IMR-90 (cell line): Measurements from ENCODE around the gene AFAP1L1. TPM values are rescaled to one million over a fixed set of nuclear protein-coding genes. Genes with fewer than 3 reads are reported as not detected.

ENCODE experiments used
- ATAC-seq: fragments of 200-7000 bp; cut with Tn5 transposase; 2 replicates; pipeline ENCODE4 v1.9.1; 2020; ENCODE audit warnings: low read depth, mild to moderate bottlenecking, moderate library complexity
- BruUV-seq: library from RNA; stranded (reverse); fragments of 400-500 nt; replicated peaks from 2 replicates; lab custom pipeline; 2021; lab: Mats Ljungman, UMichigan
- CTCF ChIA-PET: fragments of 300-600 bp; formaldehyde crosslinking; extraction: SDS; loops from one replicate; lab custom pipeline; 2021; ENCODE audit warnings: antibody characterized with exemption; lab: Yijun Ruan, JAX
- POLR2A ChIA-PET: fragments of 300-600 bp; sonication (Branson Sonifier 250); formaldehyde crosslinking; loops from one replicate; lab custom pipeline; 2022; ENCODE audit warnings: antibody characterized with exemption; ENCODE audit not compliant: unreplicated experiment; lab: Charles Lee
- DNase-seq: peaks from one replicate; pipeline ENCODE4 v3.0.0; 2013
- H2AFZ ChIP-seq: replicated peaks from 2 replicates; pipeline ENCODE3; 2013; ENCODE audit warnings: low read length, mild to moderate bottlenecking; ENCODE audit not compliant: poor library complexity
- H2AK5ac ChIP-seq: 2 replicates; pipeline ENCODE4 v1.6.1; 2013; ENCODE audit warnings: low read depth, low read length, inconsistent platforms
- H2AK9ac ChIP-seq: replicated peaks from 2 replicates; pipeline ENCODE3; 2013; ENCODE audit warnings: mild to moderate bottlenecking, low read depth, low read length, moderate library complexity; ENCODE audit not compliant: poor library complexity
- H2BK120ac ChIP-seq: 2 replicates; pipeline ENCODE4 v1.6.1; 2013; ENCODE audit warnings: low read depth, low read length, inconsistent platforms
- H2BK15ac ChIP-seq: 3 replicates; pipeline ENCODE4 v1.6.1; 2013; ENCODE audit warnings: low read depth, low read length, inconsistent platforms
- H2BK20ac ChIP-seq: 2 replicates; pipeline ENCODE4 v1.6.1; 2013; ENCODE audit warnings: low read depth, mild to moderate bottlenecking, inconsistent platforms, low read length, moderate library complexity
- H2BK5ac ChIP-seq: 2 replicates; pipeline ENCODE4 v1.6.1; 2013; ENCODE audit warnings: mild to moderate bottlenecking, low read depth, low read length, inconsistent platforms; ENCODE audit not compliant: poor library complexity, severe bottlenecking
- H3K14ac ChIP-seq: replicated peaks from 2 replicates; pipeline ENCODE4 v1.6.1; 2013; ENCODE audit warnings: low read depth, low read length, inconsistent platforms
- H3K18ac ChIP-seq: 2 replicates; pipeline ENCODE4 v1.6.1; 2013; ENCODE audit warnings: low read depth, low read length, control low read depth
- H3K23ac ChIP-seq: 2 replicates; pipeline ENCODE4 v1.6.1; 2013; ENCODE audit warnings: low read depth, low read length, inconsistent platforms
- H3K27ac ChIP-seq: 2 replicates; pipeline ENCODE4 v1.5.1; 2013; ENCODE audit warnings: mild to moderate bottlenecking, control low read depth, low read length; ENCODE audit not compliant: insufficient read depth
- H3K27me3 ChIP-seq: 2 replicates; pipeline ENCODE4 v1.6.1; 2013; ENCODE audit warnings: low read length; ENCODE audit not compliant: control insufficient read depth, insufficient read depth
- H3K36me3 ChIP-seq: 2 replicates; pipeline ENCODE4 v1.6.1; 2013; ENCODE audit warnings: low read length, mixed read lengths; ENCODE audit not compliant: control insufficient read depth, insufficient read depth
- H3K4ac ChIP-seq: 2 replicates; pipeline ENCODE4 v1.6.1; 2013; ENCODE audit warnings: low read depth, low read length, inconsistent platforms
- H3K4me1 ChIP-seq: 2 replicates; pipeline ENCODE4 v1.6.1; 2013; ENCODE audit warnings: low read length, mixed read lengths; ENCODE audit not compliant: control insufficient read depth, insufficient read depth
- H3K4me2 ChIP-seq: 2 replicates; pipeline ENCODE4 v1.6.1; 2013; ENCODE audit warnings: low read depth, mild to moderate bottlenecking, control low read depth, low read length, moderate library complexity
- H3K4me3 ChIP-seq: 2 replicates; pipeline ENCODE4 v1.5.1; 2013; ENCODE audit warnings: low read depth, mild to moderate bottlenecking, control low read depth, low read length, moderate library complexity; ENCODE audit not compliant: insufficient read depth
- H3K56ac ChIP-seq: 2 replicates; pipeline ENCODE4 v1.6.1; 2013; ENCODE audit warnings: low read length, inconsistent platforms; ENCODE audit not compliant: insufficient read depth; ENCODE audit errors: extremely low read depth
- H3K79me1 ChIP-seq, 2 experiments: 2 replicates each; pipeline ENCODE4 v1.6.1; 2013; ENCODE audit warnings: low read length in 2 of 2, inconsistent platforms in 1 of 2, low read depth in 1 of 2
- H3K9ac ChIP-seq: 2 replicates; pipeline ENCODE4 v1.6.1; 2013; ENCODE audit warnings: low read depth, low read length, control low read depth
- H3K9me1 ChIP-seq: 2 replicates; pipeline ENCODE4 v1.6.1; 2013; ENCODE audit warnings: low read length, inconsistent platforms; ENCODE audit not compliant: insufficient read depth
- H3K9me3 ChIP-seq: 2 replicates; pipeline ENCODE4 v1.6.1; 2013; ENCODE audit warnings: low read length; ENCODE audit not compliant: control insufficient read depth, insufficient read depth
- H4K20me1 ChIP-seq: 2 replicates; pipeline ENCODE4 v1.6.1; 2013; ENCODE audit warnings: low read length, inconsistent platforms; ENCODE audit not compliant: insufficient read depth
- H4K5ac ChIP-seq: 2 replicates; pipeline ENCODE4 v1.6.1; 2013; ENCODE audit warnings: mild to moderate bottlenecking, low read depth, low read length, control low read depth
- H4K8ac ChIP-seq, 2 experiments: 2 replicates each; pipeline ENCODE4 v1.6.1; 2013; ENCODE audit warnings: low read depth in 2 of 2, low read length in 2 of 2, control low read depth in 1 of 2, inconsistent platforms in 1 of 2
- H4K91ac ChIP-seq: 2 replicates; pipeline ENCODE4 v1.6.1; 2013; ENCODE audit warnings: low read depth, low read length, inconsistent platforms; ENCODE audit not compliant: insufficient read depth
- BHLHE40 ChIP-seq: fragments of 150-350 bp; IDR thresholded peaks from 2 replicates; pipeline ENCODE4 v1.6.1; 2016; ENCODE audit warnings: mild to moderate bottlenecking, low read depth, low read length
- CEBPB ChIP-seq: IDR thresholded peaks from 2 replicates; pipeline ENCODE4 v1.6.1; 2012; ENCODE audit warnings: low read depth, low read length, improper control_type of control experiment
- CHD1 ChIP-seq: IDR thresholded peaks from 2 replicates; pipeline ENCODE4 v1.6.1; 2012; ENCODE audit warnings: low read depth, low read length, improper control_type of control experiment
- FOS ChIP-seq: fragments of 150-350 bp; IDR thresholded peaks from 2 replicates; pipeline ENCODE4 v1.6.1; 2016; ENCODE audit warnings: low read depth, low read length
- MAFK ChIP-seq: IDR thresholded peaks from 2 replicates; pipeline ENCODE4 v1.6.1; 2012; ENCODE audit warnings: low read depth, low read length, improper control_type of control experiment
- MAZ ChIP-seq: IDR thresholded peaks from 2 replicates; pipeline ENCODE4 v1.6.1; 2012; ENCODE audit warnings: low read depth, mild to moderate bottlenecking, low read length, improper control_type of control experiment, moderate library complexity, borderline replicate concordance
- MXI1 ChIP-seq: IDR thresholded peaks from 2 replicates; pipeline ENCODE4 v1.6.1; 2012; ENCODE audit warnings: low read depth, mild to moderate bottlenecking, low read length, moderate library complexity, borderline replicate concordance
- NFE2L2 ChIP-seq: fragments of 150-350 bp; IDR thresholded peaks from 2 replicates; pipeline ENCODE4 v1.6.1; 2016; ENCODE audit warnings: low read depth, mild to moderate bottlenecking, low read length
- POLR2A ChIP-seq: IDR thresholded peaks from 2 replicates; pipeline ENCODE4 v1.6.1; 2012; ENCODE audit warnings: mild to moderate bottlenecking, low read depth, low read length
- RAD21 ChIP-seq: IDR thresholded peaks from 2 replicates; pipeline ENCODE4 v1.6.1; 2012; ENCODE audit warnings: low read length, improper control_type of control experiment
- RCOR1 ChIP-seq: IDR thresholded peaks from 2 replicates; pipeline ENCODE4 v1.6.1; 2012; ENCODE audit warnings: mild to moderate bottlenecking, low read length, improper control_type of control experiment; ENCODE audit not compliant: insufficient replicate concordance
- RFX5 ChIP-seq: IDR thresholded peaks from 2 replicates; pipeline ENCODE4 v1.8.0; 2012; ENCODE audit warnings: low read depth, mild to moderate bottlenecking, low read length, moderate library complexity
- SMC3 ChIP-seq: fragments of 150-350 bp; IDR thresholded peaks from 2 replicates; pipeline ENCODE4 v1.6.1; 2016; ENCODE audit warnings: low read depth, mild to moderate bottlenecking, antibody characterized with exemption, low read length, moderate library complexity
- WGBS, 2 experiments: methylation state at CpG; one replicate each; pipeline versions ENCODE4 v1.1.5 to v1.1.7; 2013; ENCODE audit warnings: missing lambda C conversion rate in 2 of 2; ENCODE audit not compliant: insufficient read length in 1 of 2; ENCODE audit errors: extremely low coverage in 2 of 2; 5-methylcytosine and 5-hydroxymethylcytosine counted together
- dilution Hi-C: fragments of 300-500 bp; cut with HindIII; formaldehyde crosslinking; loops from one replicate; pipeline ENCODE4 v1.14.3; 2018; ENCODE audit warnings: low sequenced_read_pairs; ENCODE audit not compliant: unreplicated experiment
- in situ Hi-C: fragments of 300-500 bp; cut with MboI; formaldehyde crosslinking; loops from 3 replicates; pipeline ENCODE4 v1.14.3; 2019; ENCODE audit warnings: low sequenced_read_pairs, inconsistent platforms, mixed read lengths
- intact Hi-C: fragments of 100-400 bp; cut with micrococcal nuclease; formaldehyde crosslinking; loops from 2 replicates; pipeline ENCODE4 v1.10.0; 2022
- polyA plus RNA-seq, 3 experiments: library from polyadenylated mRNA; depleted of rRNA; stranded (reverse); fragments of >200 nt; gene quantifications; 2 replicates each; pipeline ENCODE4 v1.2.3, GENCODE V29; 2012; ENCODE audit warnings: low replicate concordance in 1 of 3
- total RNA-seq: library from RNA; depleted of rRNA; stranded (reverse); fragments of >200 nt; gene quantifications from 2 replicates; pipeline ENCODE4 v1.2.3, GENCODE V29; 2012
- TF ChIP-seq, protein P1 (sequence below): conservative IDR thresholded peaks from 2 replicates; pipeline ENCODE4 v1.5.1; 2012; ENCODE audit warnings: mild to moderate bottlenecking, low read depth, low read length, improper control_type of control experiment
- TF ChIP-seq, protein P2 (sequence below): fragments of 150-350 bp; IDR thresholded peaks from 2 replicates; pipeline ENCODE4 v1.6.1; 2016; ENCODE audit warnings: low read depth, mild to moderate bottlenecking, low read length, moderate library complexity, borderline replicate concordance
- TF ChIP-seq, protein P3 (sequence below): fragments of 150-350 bp; IDR thresholded peaks from 2 replicates; pipeline ENCODE4 v1.6.1; 2017; ENCODE audit warnings: mild to moderate bottlenecking, antibody characterized with exemption, low read length, low read depth

The AFAP1L1 gene
- total and polyA plus RNA-seq, 2 of the 4 experiments (the other 2 are of a cell fraction): 3.3 to 5.7 TPM

DNA sequence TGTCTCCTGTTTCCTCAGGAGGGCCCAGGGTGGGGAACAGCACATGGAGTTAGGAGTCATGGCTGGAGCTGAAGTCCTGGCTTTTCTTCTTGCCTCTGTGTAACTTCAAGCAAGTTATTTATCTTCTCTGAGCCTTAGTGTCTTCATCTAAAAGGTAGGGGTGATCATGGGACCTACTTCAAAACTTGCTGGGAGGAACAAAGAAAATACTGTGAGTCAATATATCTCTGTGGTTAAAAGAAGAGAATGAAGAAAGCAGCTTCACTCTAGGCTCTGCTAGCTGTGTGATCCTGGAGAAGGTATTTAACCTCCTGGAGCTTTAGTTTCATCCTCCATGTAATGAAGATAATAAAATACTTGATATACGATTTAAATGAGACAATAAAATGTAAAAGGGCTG is 26.5 kb downstream of the AFAP1L1 start:
- no peaks in the 10 kb centered on the region for H3K27me3 ChIP-seq
- H2AK9ac ChIP-seq: no peak overlapping the region
- no CpG with 5 or more reads among the region's 1 CpG for WGBS, 2 experiments
- H3K9ac ChIP-seq: no peak overlapping the region
- CTCF ChIA-PET: no interaction called here
- no peak overlapping the region for H2BK15ac ChIP-seq
- no TSS peak for BruUV-seq
- ATAC-seq (no peak), DNase-seq (no peak)
- no peak overlapping the region for H4K5ac ChIP-seq
- intact Hi-C loops: no loop called here
- no peak overlapping the region for H3K18ac ChIP-seq
- in situ Hi-C loops: no loop called here
- no peak overlapping the region for H3K56ac ChIP-seq
- dilution Hi-C loops: no loop called here
- no peaks in the 10 kb centered on the region for H4K20me1 ChIP-seq
- no peak overlapping the region for H3K27ac ChIP-seq
- H2BK120ac ChIP-seq: no peak overlapping the region
- H3K9me3 ChIP-seq: no peaks in the 10 kb centered on the region
- H2BK20ac ChIP-seq: no peak overlapping the region
- H2AFZ ChIP-seq: no peak overlapping the region
- peaks cover 9% of the 10 kb centered on the region for H3K9me1 ChIP-seq
- no peak overlapping the region for H3K4ac ChIP-seq
- H3K14ac ChIP-seq: no peak overlapping the region
- POLR2A ChIA-PET: no interaction called here
- H3K23ac ChIP-seq: no peak overlapping the region
- H3K36me3 ChIP-seq: no peaks in the 10 kb centered on the region
- peaks cover 7% of the 10 kb centered on the region for H3K4me1 ChIP-seq
- H3K4me2 ChIP-seq: no peak overlapping the region
- H4K91ac ChIP-seq: no peak overlapping the region
- H3K79me1 ChIP-seq: 0 out of 4 replicates have a peak, but pooled peaks cover 0 to 3% of the 10 kb centered on the region in 2 experiments
- H2BK5ac ChIP-seq: no peak overlapping the region
- no peak overlapping the region for H2AK5ac ChIP-seq
- H4K8ac ChIP-seq: no peak overlapping the region
- TF ChIP-seq CEBPB: no peak
- TF ChIP-seq, protein P1, sequence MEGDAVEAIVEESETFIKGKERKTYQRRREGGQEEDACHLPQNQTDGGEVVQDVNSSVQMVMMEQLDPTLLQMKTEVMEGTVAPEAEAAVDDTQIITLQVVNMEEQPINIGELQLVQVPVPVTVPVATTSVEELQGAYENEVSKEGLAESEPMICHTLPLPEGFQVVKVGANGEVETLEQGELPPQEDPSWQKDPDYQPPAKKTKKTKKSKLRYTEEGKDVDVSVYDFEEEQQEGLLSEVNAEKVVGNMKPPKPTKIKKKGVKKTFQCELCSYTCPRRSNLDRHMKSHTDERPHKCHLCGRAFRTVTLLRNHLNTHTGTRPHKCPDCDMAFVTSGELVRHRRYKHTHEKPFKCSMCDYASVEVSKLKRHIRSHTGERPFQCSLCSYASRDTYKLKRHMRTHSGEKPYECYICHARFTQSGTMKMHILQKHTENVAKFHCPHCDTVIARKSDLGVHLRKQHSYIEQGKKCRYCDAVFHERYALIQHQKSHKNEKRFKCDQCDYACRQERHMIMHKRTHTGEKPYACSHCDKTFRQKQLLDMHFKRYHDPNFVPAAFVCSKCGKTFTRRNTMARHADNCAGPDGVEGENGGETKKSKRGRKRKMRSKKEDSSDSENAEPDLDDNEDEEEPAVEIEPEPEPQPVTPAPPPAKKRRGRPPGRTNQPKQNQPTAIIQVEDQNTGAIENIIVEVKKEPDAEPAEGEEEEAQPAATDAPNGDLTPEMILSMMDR: no peak
- TF ChIP-seq, protein P2, sequence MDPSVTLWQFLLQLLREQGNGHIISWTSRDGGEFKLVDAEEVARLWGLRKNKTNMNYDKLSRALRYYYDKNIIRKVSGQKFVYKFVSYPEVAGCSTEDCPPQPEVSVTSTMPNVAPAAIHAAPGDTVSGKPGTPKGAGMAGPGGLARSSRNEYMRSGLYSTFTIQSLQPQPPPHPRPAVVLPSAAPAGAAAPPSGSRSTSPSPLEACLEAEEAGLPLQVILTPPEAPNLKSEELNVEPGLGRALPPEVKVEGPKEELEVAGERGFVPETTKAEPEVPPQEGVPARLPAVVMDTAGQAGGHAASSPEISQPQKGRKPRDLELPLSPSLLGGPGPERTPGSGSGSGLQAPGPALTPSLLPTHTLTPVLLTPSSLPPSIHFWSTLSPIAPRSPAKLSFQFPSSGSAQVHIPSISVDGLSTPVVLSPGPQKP: no peak
- TF ChIP-seq MAFK: no peak
- TF ChIP-seq MAZ: no peak
- TF ChIP-seq CHD1: no peak
- no peak for TF ChIP-seq FOS
- TF ChIP-seq, protein P3, sequence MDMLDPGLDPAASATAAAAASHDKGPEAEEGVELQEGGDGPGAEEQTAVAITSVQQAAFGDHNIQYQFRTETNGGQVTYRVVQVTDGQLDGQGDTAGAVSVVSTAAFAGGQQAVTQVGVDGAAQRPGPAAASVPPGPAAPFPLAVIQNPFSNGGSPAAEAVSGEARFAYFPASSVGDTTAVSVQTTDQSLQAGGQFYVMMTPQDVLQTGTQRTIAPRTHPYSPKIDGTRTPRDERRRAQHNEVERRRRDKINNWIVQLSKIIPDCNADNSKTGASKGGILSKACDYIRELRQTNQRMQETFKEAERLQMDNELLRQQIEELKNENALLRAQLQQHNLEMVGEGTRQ: no peak
- TF ChIP-seq MXI1: no peak
- TF ChIP-seq BHLHE40: no peak
- TF ChIP-seq RAD21: no peak
- no peak for TF ChIP-seq RFX5
- no peak for TF ChIP-seq SMC3
- no peak for TF ChIP-seq NFE2L2
- TF ChIP-seq RCOR1: no peak
- no peak for TF ChIP-seq POLR2A
- no peak overlapping the region for H3K4me3 ChIP-seq
